Tibial nerve (tissue), 3 donors: ENCODE data around the gene COL6A2.

Experiments used
- CTCF ChIP-seq, 5 experiments: fragments of 200-600 bp in 3 of 5; fragments of 450-650 bp in 2 of 5; sonication (generic) in 3 of 5; IDR thresholded peaks; one replicate each; pipeline ENCODE4 v1.5.1; 2016 to 2019; ENCODE audit warnings: antibody characterized with exemption in 5 of 5, mild to moderate bottlenecking in 3 of 5, moderate library complexity in 2 of 5
- POLR2A ChIP-seq, 2 donors: fragments of 450-650 bp; IDR thresholded peaks; one replicate each; pipeline ENCODE4 v1.6.1; 2017; ENCODE audit warnings: antibody characterized with exemption in 2 of 2, mild to moderate bottlenecking in 2 of 2, moderate library complexity in 2 of 2

GRCh38 chr21:46095814-46096595 lies 1.9 kb upstream of the COL6A2 start:
- no peak for TF ChIP-seq CTCF (IDR thresholded peaks at IDR 0.05)
- no peak for TF ChIP-seq POLR2A (IDR thresholded peaks at IDR 0.05)
